G401 (cell line): Measurements from ENCODE around the gene NDUFS8. TPM values are rescaled to one million over a fixed set of nuclear protein-coding genes. Genes with fewer than 3 reads are reported as not detected.

Experiments used
- DNase-seq: peaks from one replicate; pipeline ENCODE4 v3.0.0-alpha.2; 2015; ENCODE audit warnings: low spot score
- in situ Hi-C: cut with HindIII; loops from 2 replicates; pipeline ENCODE4 v1.10.0; 2016; ENCODE audit warnings: low sequenced_read_pairs, mixed read lengths
- total RNA-seq: library from RNA; depleted of rRNA; stranded (reverse); fragments of >200 nt; shearing (Covaris generic); gene quantifications from 2 replicates; pipeline ENCODE4 v1.2.3, GENCODE V29; 2014

The NDUFS8 gene
- total RNA-seq, 1 experiment from 2014 or later, result 177 TPM

GRCh38 chr11:68002575-68002937, 27.9 kb upstream of the NDUFS8 start:
- in situ Hi-C loops, result no loop called here
- DNase-seq, result no peak

DNA sequence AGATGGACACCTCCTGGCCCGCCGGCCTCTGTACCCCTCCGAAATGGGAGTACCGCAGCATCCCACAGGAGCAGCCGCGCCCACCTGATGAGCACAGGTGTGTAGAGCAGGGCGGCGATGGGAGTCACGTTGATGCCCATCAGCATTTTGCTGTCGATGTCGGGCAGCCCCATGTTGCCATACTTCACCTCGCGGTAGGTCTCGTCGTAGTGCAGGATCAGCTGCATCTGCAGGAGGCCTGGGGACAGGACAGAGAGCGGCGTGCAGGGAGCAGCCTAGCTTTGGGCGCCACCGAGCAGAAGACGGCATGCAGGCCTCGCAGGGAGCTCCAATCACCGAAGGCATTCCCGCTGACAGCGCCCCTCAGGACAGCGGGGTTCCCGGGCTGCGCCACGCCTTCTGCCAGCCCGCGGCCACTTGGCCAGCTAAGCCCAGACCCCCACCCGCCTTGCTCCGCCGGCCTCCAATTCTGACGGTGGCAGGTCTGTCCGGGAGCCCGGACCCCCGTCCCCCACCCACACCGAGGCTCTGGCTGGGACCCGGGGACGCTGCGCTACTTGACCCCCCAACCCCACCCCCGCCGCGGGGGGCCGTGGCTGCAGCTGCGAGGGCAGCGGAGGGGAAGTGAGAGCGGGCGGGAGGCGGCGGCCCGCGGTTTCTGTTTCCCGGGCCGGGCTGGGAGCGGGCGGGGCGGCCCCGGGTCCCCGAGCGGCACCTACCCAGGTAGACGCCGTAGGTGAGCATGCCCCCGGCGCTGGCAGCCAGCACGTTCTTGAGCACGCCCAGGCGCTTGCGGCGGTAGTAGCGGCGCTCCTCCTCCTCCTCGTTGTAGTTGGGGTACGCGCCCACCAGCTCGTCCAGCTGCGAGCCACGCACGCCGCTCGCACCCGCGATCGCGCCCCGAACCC, 27.3 kb upstream of the NDUFS8 start:
- in situ Hi-C loops, result no loop called here
- DNase-seq, result no peak

DNA sequence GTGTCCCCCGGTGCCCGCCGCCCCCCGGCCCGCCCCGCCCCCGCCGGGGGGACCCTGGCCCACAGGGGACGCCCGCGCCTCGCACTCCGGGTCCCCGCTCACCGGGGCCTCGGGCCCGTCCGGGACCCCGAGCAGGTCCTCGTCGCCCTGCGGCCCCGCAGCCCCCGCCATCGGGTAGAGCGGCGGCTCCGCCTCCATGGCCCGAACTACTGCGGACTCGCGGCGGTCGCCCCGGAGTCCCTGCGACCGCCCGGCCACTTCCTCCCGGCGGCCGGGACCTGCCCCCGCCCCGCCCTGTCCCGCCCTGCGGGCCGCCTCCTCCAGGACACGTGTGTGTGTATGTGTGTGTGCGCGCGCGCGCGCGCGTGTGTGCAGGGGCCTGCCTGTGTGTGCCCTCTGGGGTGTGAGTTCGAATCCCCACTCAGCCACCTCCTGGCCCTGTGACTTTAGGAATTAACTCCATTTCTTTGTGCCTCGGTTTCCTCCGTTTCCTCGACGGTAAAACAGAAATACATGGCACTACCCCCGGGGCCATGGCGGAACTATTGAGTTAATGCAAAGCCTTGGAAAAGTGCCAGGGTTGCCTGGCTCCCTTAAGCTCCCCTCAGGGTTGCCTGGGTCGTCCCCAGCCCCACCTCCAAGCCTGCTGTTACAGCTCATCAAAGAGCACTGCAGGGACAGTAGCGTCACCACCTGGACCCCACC, 26.5 kb upstream of the NDUFS8 start, which contains the start of gene UNC93B1:
Gene UNC93B1 (minus strand): TSS at position 252 of the 705 bp plus-strand sequence. CDS start 54 bp downstream, at position 198.
- in situ Hi-C loops, result no loop called here
- peak; percentile 29 for DNase-seq

DNA sequence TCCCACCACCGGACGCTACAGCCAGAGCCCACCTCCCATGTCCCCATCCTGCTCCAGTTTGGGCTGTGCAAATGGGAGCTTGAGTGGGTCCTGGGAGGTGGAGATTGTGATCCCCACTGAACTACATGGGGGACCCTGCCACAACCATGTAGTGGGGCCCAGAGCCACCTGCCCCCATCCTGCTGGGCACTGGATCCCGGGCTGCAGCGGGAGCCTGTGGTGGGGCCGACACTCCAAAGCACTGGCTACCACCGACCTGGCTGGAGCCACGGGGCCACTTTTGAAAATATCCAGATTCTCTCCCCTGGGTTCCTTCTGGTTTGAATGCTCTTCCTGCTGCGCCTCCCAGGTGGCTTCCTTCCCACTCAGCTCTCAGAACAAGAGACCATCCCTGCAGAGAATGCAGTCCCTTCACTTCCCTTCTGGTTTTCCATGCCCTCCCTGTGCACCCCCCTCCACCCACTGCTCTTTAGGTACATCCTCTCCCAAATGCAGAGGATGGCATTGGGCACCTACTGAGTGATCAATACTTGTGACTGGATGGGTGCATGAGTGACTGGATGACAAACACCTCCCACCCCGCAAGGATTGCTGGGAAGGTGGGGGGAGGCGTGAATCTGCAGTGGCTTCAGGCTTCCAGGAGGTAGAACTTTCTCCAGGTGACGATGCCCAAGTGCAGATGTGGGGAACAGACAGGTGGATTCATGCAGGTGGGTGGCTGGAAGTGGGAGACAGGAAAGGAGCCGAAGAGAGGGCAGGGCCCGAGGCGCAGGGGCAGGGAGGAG, 25.7 kb upstream of the NDUFS8 start:
- DNase-seq, result no peak
- in situ Hi-C loops, result no loop called here

DNA sequence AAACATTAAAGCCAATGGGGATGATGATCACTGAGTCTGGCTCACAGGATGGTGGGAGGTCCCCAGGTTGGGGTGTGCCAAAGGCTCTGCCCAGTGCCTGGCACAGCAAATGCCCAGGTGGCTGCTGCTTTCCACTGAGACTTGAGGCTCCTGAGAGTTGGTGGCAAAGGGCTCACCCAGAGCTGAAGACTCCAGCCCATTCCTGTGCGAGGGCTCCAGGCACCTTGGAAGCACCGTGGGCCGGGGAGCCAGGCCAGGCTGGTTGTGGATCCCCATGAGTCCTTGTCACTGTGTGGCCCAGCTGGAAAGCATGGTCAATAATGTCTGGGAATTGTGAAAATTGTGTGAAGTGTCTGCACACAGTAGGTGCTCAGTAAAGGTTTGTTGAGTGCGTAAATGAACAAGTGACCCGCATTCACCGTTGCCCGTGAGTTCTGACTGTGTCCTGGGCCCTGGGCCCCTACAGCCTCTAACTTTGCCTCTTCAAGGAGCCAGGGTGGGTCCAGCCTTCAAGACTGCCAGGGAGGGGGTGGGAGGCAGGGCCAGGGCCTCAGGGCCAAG, 23.8 kb upstream of the NDUFS8 start:
- in situ Hi-C loops, result no loop called here

GRCh38 chr11:68007498-68008380, 22.7 kb upstream of the NDUFS8 start:
- DNase-seq, result no peak
- in situ Hi-C loops, result no loop called here

More for the DNA sequence above, 23.8 kb upstream of the NDUFS8 start:
- no peak for DNase-seq

- DNase-seq, result no peak
- in situ Hi-C loops, result no loop called here
Observed at GRCh38 chr11:68008381-68009337, 21.8 kb upstream of the NDUFS8 start.

- in situ Hi-C loops, result no loop called here
- peak; percentile 28 for DNase-seq
Observed at GRCh38 chr11:68009391-68010089, 20.9 kb upstream of the NDUFS8 start.

DNA sequence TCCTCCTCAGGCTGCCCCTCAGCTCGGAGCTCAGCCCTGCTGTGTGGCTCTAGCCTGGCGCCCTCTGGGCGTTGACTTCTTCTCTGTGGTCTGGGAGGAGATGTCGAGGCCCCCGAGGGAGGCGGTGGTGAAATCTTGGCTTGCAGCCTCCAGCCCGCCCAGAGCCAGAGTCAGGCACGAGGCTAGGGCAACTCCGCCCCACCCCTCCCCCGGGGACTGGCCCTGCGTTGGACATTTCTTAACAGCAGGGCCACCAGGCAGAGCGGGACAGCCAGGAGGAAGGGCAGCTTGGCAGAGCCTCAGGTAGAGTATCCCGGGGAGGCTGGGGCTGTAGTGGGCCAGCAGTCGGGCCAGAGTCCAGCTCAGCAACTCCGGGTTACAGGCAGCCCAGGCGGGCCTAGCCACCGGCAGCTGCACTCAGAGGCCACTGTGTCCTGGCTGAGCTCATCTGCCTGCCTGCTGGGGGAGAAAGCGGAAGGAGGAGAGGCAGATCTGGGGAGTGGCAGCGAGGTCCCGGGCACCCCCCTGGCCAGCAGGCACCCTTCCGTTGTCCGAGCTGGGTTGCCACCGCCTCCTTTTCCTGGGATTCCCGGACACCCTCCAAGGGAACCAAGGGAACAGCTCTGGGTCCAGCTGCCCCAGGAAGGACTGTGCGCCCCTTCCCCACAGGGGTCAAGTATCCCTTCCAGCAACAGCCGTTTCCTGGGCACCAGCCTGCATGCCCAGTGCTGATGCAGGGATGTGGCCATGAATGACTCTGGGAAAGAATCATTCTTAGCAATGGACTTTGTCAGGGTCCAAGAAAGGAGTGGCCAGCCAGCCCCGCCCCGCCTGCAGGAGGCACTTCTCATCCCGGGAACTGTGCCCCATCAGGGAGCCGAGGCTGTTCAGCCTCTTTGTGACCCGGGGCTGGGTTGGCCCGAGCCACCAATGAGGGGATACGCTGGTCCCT, 20.1 kb upstream of the NDUFS8 start, which contains the start of gene ALDH3B1:
Gene ALDH3B1 (plus strand): TSS at position 238 of the 952 bp plus-strand sequence. CDS start 4,971 bp downstream, outside the sequence.
- in situ Hi-C loops, result no loop called here
- peak; percentile 41 for DNase-seq

GRCh38 chr11:68011051-68011943, 19.2 kb upstream of the NDUFS8 start:
- DNase-seq, result no peak
- in situ Hi-C loops, result no loop called here

- in situ Hi-C loops, result no loop called here
- no peak for DNase-seq
Observed at GRCh38 chr11:68012044-68012842, 18.2 kb upstream of the NDUFS8 start.

GRCh38 chr11:68012843-68013610, 17.5 kb upstream of the NDUFS8 start:
- in situ Hi-C loops, result no loop called here
- DNase-seq, result no peak

DNA sequence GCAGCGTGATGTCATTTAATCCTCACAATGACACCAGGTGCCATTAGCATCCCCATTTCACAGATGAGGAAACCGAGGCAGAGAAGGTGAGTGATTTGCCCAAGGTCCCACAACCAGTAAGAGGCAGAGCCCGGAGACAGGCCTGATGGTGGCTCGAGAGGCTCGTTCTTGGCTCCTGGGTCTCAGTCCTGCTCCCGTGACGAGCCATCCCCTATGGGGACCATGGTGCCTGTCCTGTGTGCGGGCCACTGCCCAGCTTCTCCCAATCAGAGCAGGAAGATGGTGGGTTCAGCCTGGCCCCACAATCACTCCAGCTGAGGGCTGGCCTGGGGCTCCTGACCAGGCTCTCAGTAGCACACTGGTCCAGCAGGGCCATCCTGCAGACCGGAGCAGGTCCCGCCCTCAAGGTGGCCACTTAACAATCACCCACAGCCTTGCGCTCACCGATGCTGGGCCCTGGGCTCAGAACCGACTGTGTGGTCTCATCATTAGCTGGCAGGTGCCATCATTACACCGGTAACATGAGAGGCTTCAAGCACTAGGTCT, 16.8 kb upstream of the NDUFS8 start:
- DNase-seq, result no peak
- in situ Hi-C loops, result no loop called here
